Lung (tissue), 12 donors: ENCODE data around the gene ADGRV1. TPM values are rescaled to one million over a fixed set of nuclear protein-coding genes. Genes with fewer than 3 reads are reported as not detected.

Experiments used
- ATAC-seq: fragments of 200-7000 bp; cut with Tn5 transposase; one replicate; pipeline ENCODE4 v1.9.1; 2020; ENCODE audit warnings: moderate number of reproducible peaks; ENCODE audit not compliant: insufficient read depth, low FRiP score
- DNase-seq, 3 donors: peaks; one replicate each; pipeline ENCODE4 v3.0.0-alpha.2; 2013 to 2017
- H3K27ac ChIP-seq, 2 donors: one replicate each; pipeline ENCODE4 v1.5.1; 2013; ENCODE audit warnings: mild to moderate bottlenecking in 2 of 2, moderate library complexity in 2 of 2, control low read depth in 1 of 2, inconsistent platforms in 1 of 2, low read depth in 1 of 2, low read length in 1 of 2
- H3K27me3 ChIP-seq, 3 donors: one replicate each; pipeline ENCODE4 v1.5.1; 2013; ENCODE audit warnings: low read length in 2 of 3; ENCODE audit not compliant: control insufficient read depth in 3 of 3, insufficient read depth in 3 of 3
- H3K36me3 ChIP-seq, 4 donors: one replicate each; pipeline ENCODE4 v1.5.1; 2013; ENCODE audit warnings: low read length in 4 of 4, mild to moderate bottlenecking in 1 of 4, moderate library complexity in 1 of 4; ENCODE audit not compliant: control insufficient read depth in 4 of 4, insufficient read depth in 4 of 4
- H3K4me1 ChIP-seq, 5 donors: one replicate each; pipeline ENCODE4 v1.5.1; 2013; ENCODE audit warnings: low read length in 5 of 5, mild to moderate bottlenecking in 2 of 5, moderate library complexity in 1 of 5; ENCODE audit not compliant: control insufficient read depth in 5 of 5, insufficient read depth in 5 of 5
- H3K4me3 ChIP-seq: one replicate; pipeline ENCODE4 v1.5.1; 2013; ENCODE audit warnings: mild to moderate bottlenecking, control low read depth, moderate library complexity
- H3K9ac ChIP-seq, 2 donors: one replicate each; pipeline ENCODE4 v1.5.1; 2013; ENCODE audit warnings: low read length in 2 of 2, control low read depth in 1 of 2; ENCODE audit not compliant: insufficient read depth in 1 of 2
- H3K9me3 ChIP-seq, 4 donors: one replicate each; pipeline ENCODE4 v1.5.1; 2013; ENCODE audit warnings: low read length in 3 of 4, mild to moderate bottlenecking in 1 of 4, moderate library complexity in 1 of 4; ENCODE audit not compliant: control insufficient read depth in 4 of 4, insufficient read depth in 3 of 4
- CTCF ChIP-seq: IDR thresholded peaks from 2 replicates; pipeline ENCODE4 v1.5.1; 2012; ENCODE audit warnings: mild to moderate bottlenecking; ENCODE audit errors: control extremely low read depth, extremely low read depth
- WGBS, 2 donors: extraction: QIAGEN DNeasy Blood & Tissue Kit; methylation state at CpG; one replicate each; pipeline ENCODE4 v1.1.7; 2013; 5-methylcytosine and 5-hydroxymethylcytosine counted together
- polyA plus RNA-seq, 2 donors: library from polyadenylated mRNA; stranded (reverse); fragments of 200-250 nt; gene quantifications; one replicate each; pipeline ENCODE4 v1.2.1, GENCODE V29; 2013
- total RNA-seq, 2 donors: library from RNA; depleted of rRNA in 1 of 2; stranded (reverse); fragments of >200 nt in 1 of 2; gene quantifications; one replicate each; pipeline ENCODE4 v1.2.1, GENCODE V29; 2014 to 2021
- donor health status: control.
- donor health status: control.
- donor health status: Bipolar disorder and iron deficiency.
- donor health status: healthy.
- donor health status: DM: yes; HTN: yes; CAD: no.

ADGRV1 gene
- total and polyA plus RNA-seq, 4 donors = 3.6 to 66.2 (median 28.2) TPM

GRCh38 chr5:91180506-91180905 is 621.9 kb downstream of the ADGRV1 start:
- 95 to 98% methylated on average over 5 of the region's 5 CpGs for WGBS, 2 donors
- no peak for DNase-seq
- no peak overlapping the region for H3K9ac ChIP-seq
- no peaks in the 10 kb centered on the region for H3K4me1 ChIP-seq
- ATAC-seq = no peak
- no peaks in the 10 kb centered on the region for H3K27me3 ChIP-seq
- TF ChIP-seq CTCF = no peak
- no peak overlapping the region for H3K27ac ChIP-seq
- H3K4me3 ChIP-seq = no peak overlapping the region
- H3K9me3 ChIP-seq = no peaks in the 10 kb centered on the region
- H3K36me3 ChIP-seq = no peaks in the 10 kb centered on the region

- TF ChIP-seq CTCF = no peak
- no peaks in the 10 kb centered on the region for H3K4me1 ChIP-seq
- no peaks in the 10 kb centered on the region for H3K36me3 ChIP-seq
- 43 to 47% methylated on average over 4 of the region's 4 CpGs for WGBS, 2 donors
- no peaks in the 10 kb centered on the region for H3K9me3 ChIP-seq
- H3K27ac ChIP-seq = peak overlapping the region in 1 of 2 donors; percentile 47
- H3K4me3 ChIP-seq = no peak overlapping the region
- peak; percentile 83 for ATAC-seq
- no peak overlapping the region for H3K9ac ChIP-seq
- no peak for DNase-seq
- H3K27me3 ChIP-seq = no peaks in the 10 kb centered on the region
These were observed 624.2 kb downstream of the ADGRV1 start for GRCh38 chr5:91182763-91183162.

- H3K9me3 ChIP-seq = no peaks in the 10 kb centered on the region
- no peak overlapping the region for H3K9ac ChIP-seq
- ATAC-seq (no peak), DNase-seq (no peak)
- H3K36me3 ChIP-seq = no peaks in the 10 kb centered on the region
- H3K4me3 ChIP-seq = no peak overlapping the region
- no peak for TF ChIP-seq CTCF
- WGBS, 2 donors = 29 to 66% methylated on average over 4 of the region's 4 CpGs
- no peak overlapping the region for H3K27ac ChIP-seq
- H3K4me1 ChIP-seq = no peaks in the 10 kb centered on the region
- no peaks in the 10 kb centered on the region for H3K27me3 ChIP-seq
These were observed 625.1 kb downstream of the ADGRV1 start for GRCh38 chr5:91183743-91184142.

DNA sequence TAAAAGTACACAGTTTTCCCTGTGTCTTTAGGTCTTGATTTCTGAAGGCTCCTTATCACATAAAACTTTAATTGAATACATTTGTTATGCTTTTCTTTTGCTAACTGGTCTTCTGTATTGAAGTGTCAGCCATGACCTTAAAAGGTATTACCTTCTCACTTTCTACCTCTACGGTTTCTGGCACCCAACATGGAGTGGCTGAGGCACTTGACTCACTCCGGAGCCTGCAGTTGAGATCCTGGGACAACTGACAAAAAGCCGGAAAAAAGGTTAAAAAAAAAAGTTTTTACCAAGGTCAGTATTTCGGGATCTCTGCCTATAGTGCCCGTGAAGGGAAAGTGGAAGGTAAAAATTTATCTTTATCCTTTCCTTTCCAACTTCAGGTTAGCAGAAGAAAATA is 627.5 kb downstream of the ADGRV1 start:
- no peak overlapping the region for H3K27ac ChIP-seq
- no peak overlapping the region for H3K4me3 ChIP-seq
- ATAC-seq (no peak), DNase-seq (no peak)
- whole genome bisulfite sequencing, 2 donors = 73 to 89% methylated on average over 5 of the region's 5 CpGs
- peaks cover 0 to 6% (median 3%) of the 10 kb centered on the region in 5 donors for H3K4me1 ChIP-seq
- TF ChIP-seq CTCF = no peak
- H3K9me3 ChIP-seq = no peaks in the 10 kb centered on the region
- H3K9ac ChIP-seq = no peak overlapping the region
- no peaks in the 10 kb centered on the region for H3K36me3 ChIP-seq
- no peaks in the 10 kb centered on the region for H3K27me3 ChIP-seq
